Caco-2 (cell line): ENCODE measurements around the gene RXFP1. TPM values are rescaled to one million over a fixed set of nuclear protein-coding genes. Genes with fewer than 3 reads are reported as not detected.

ENCODE experiments used
- BruUV-seq: library from RNA; stranded (reverse); fragments of 400-500 nt; replicated peaks from 2 replicates; lab custom pipeline; 2021; lab: Mats Ljungman, UMichigan
- CTCF ChIA-PET: fragments of 300-600 bp; sonication (Branson Sonifier 250); formaldehyde crosslinking; loops from one replicate; lab custom pipeline; 2022; ENCODE audit warnings: antibody characterized with exemption; lab: Charles Lee
- POLR2A ChIA-PET: fragments of 300-600 bp; sonication (Branson Sonifier 250); formaldehyde crosslinking; loops from one replicate; lab custom pipeline; 2022; ENCODE audit warnings: antibody characterized with exemption; lab: Charles Lee
- DNase-seq, 2 experiments: peaks; one replicate each; pipeline versions ENCODE4 v3.0.0 to v3.0.0-alpha.2; 2020 to 2022
- H3K27me3 ChIP-seq: replicated peaks from 2 replicates; pipeline ENCODE4 v1.6.0; 2011; ENCODE audit warnings: low read length; ENCODE audit not compliant: control insufficient read depth, insufficient read depth
- H3K36me3 ChIP-seq: 2 replicates; pipeline ENCODE4 v1.5.1; 2011; ENCODE audit warnings: low read length; ENCODE audit not compliant: control insufficient read depth, insufficient read depth
- H3K4me1 ChIP-seq: fragments of 250-450 bp; sonication (Bioruptor Pico); 2 replicates; pipeline ENCODE4 v1.5.1; 2020; ENCODE audit warnings: mild to moderate bottlenecking
- H3K4me3 ChIP-seq: 2 replicates; pipeline ENCODE4 v1.5.1; 2011; ENCODE audit warnings: low read depth, mild to moderate bottlenecking, control low read depth, low read length
- H3K9me3 ChIP-seq: fragments of 250-450 bp; sonication (Bioruptor Pico); 2 replicates; pipeline ENCODE4 v1.5.1; 2020; ENCODE audit warnings: mild to moderate bottlenecking, moderate library complexity
- H3K27ac Mint-ChIP-seq: one replicate; pipeline ENCODE4 v1.8.0; 2022; ENCODE audit warnings: mixed read lengths; ENCODE audit not compliant: unreplicated experiment
- H3K27me3 Mint-ChIP-seq: one replicate; pipeline ENCODE4 v1.8.0; 2022; ENCODE audit warnings: mixed read lengths; ENCODE audit not compliant: insufficient read depth, unreplicated experiment
- H3K36me3 Mint-ChIP-seq: one replicate; pipeline ENCODE4 v1.8.0; 2022; ENCODE audit warnings: mild to moderate bottlenecking, mixed read lengths; ENCODE audit not compliant: insufficient read depth, unreplicated experiment
- H3K4me1 Mint-ChIP-seq: one replicate; pipeline ENCODE4 v1.8.0; 2022; ENCODE audit warnings: low read depth, mixed read lengths; ENCODE audit not compliant: unreplicated experiment
- H3K4me3 Mint-ChIP-seq: one replicate; pipeline ENCODE4 v1.8.0; 2022; ENCODE audit warnings: mild to moderate bottlenecking, moderate library complexity, mixed read lengths; ENCODE audit not compliant: unreplicated experiment
- H3K9me3 Mint-ChIP-seq: one replicate; pipeline ENCODE4 v1.8.0; 2022; ENCODE audit warnings: mixed read lengths; ENCODE audit not compliant: unreplicated experiment
- CTCF ChIP-seq, 2 experiments: fragments of 200-600 bp in 1 of 2; IDR thresholded peaks; 1 replicate in 1 of 2; 2 replicates in 1 of 2; pipeline versions ENCODE4 v1.5.1 to v1.8.0; 2011 to 2022; ENCODE audit warnings: antibody characterized with exemption in 1 of 2, control low read depth in 1 of 2, inconsistent platforms in 1 of 2, low read depth in 1 of 2, low read length in 1 of 2, mild to moderate bottlenecking in 1 of 2, moderate library complexity in 1 of 2; ENCODE audit not compliant: insufficient read depth in 1 of 2, severe bottlenecking in 1 of 2, unreplicated experiment in 1 of 2
- intact Hi-C: fragments of 100-400 bp; cut with micrococcal nuclease; formaldehyde crosslinking; loops from one replicate; pipeline ENCODE4 v1.10.0; 2022; ENCODE audit not compliant: unreplicated experiment
- total RNA-seq: library from RNA; stranded (reverse); gene quantifications from 2 replicates; pipeline ENCODE4 v1.2.3, GENCODE V29; 2022

RXFP1 gene
- total RNA-seq, 1 experiment from 2014 or later = not detected

GRCh38 chr4:158630893-158631292 lies 109.2 kb downstream of the RXFP1 start:
- H3K27me3 Mint-ChIP-seq = peaks cover 3% of the 10 kb centered on the region

GRCh38 chr4:158636619-158637018 lies 114.9 kb downstream of the RXFP1 start:
- Histone ChIP-seq H3K36me3 (no peaks in the 10 kb centered on the region), H3K4me1 (no peaks in the 10 kb centered on the region), H3K9me3 (no peaks in the 10 kb centered on the region), H3K4me3 (no peak overlapping the region), H3K27me3 (no peaks in the 10 kb centered on the region)
- H3K27ac Mint-ChIP-seq = no peak overlapping the region
- no peak for TF ChIP-seq CTCF (IDR thresholded peaks at IDR 0.05; ENCODE audit: insufficient read depth in 1 of 2, low read depth in 1 of 2, low read length in 1 of 2, severe bottlenecking in 1 of 2, unreplicated experiment in 1 of 2)
- BruUV-seq = no TSS peak
- no peaks in the 10 kb centered on the region for H3K36me3 Mint-ChIP-seq
- no peak overlapping the region for H3K4me3 Mint-ChIP-seq
- no peak for DNase-seq
- CTCF ChIA-PET = no interaction called here
- POLR2A ChIA-PET = no interaction called here
- no peaks in the 10 kb centered on the region for H3K9me3 Mint-ChIP-seq
- H3K27me3 Mint-ChIP-seq = peaks cover 7% of the 10 kb centered on the region
- H3K4me1 Mint-ChIP-seq = no peaks in the 10 kb centered on the region
- intact Hi-C loops = no loop called here

More at GRCh38 chr4:158630893-158631292, 109.2 kb downstream of the RXFP1 start:
- Mint-ChIP-seq H3K4me3 (no peak overlapping the region), H3K4me1 (no peaks in the 10 kb centered on the region), H3K36me3 (no peaks in the 10 kb centered on the region), H3K27ac (no peak overlapping the region), H3K9me3 (no peaks in the 10 kb centered on the region)
- TF ChIP-seq CTCF (IDR thresholded peaks at IDR 0.05; ENCODE audit: insufficient read depth in 1 of 2, low read depth in 1 of 2, low read length in 1 of 2, severe bottlenecking in 1 of 2, unreplicated experiment in 1 of 2) = no peak
- Histone ChIP-seq H3K27me3 (no peaks in the 10 kb centered on the region), H3K4me1 (no peaks in the 10 kb centered on the region), H3K9me3 (no peaks in the 10 kb centered on the region), H3K4me3 (no peak overlapping the region), H3K36me3 (no peaks in the 10 kb centered on the region)
- intact Hi-C loops = no loop called here
- no TSS peak for BruUV-seq
- POLR2A ChIA-PET = no interaction called here
- no peak for DNase-seq
- CTCF ChIA-PET = no interaction called here

GRCh38 chr4:158644356-158644755 lies 122.7 kb downstream of the RXFP1 start:
- ChIA-PET POLR2A (interaction anchor here (0.7 kb wide), 1 partner anchor 483 kb away, joined by 8 read pairs; no protein-coding TSS in a partner anchor), CTCF (no interaction called here)
- no peak for DNase-seq
- intact Hi-C loops = no loop called here
- no TSS peak for BruUV-seq
- H3K4me3 Mint-ChIP-seq = no peak overlapping the region
- H3K4me1 ChIP-seq = no peaks in the 10 kb centered on the region
- peaks cover 2% of the 10 kb centered on the region for H3K27me3 Mint-ChIP-seq
- no peaks in the 10 kb centered on the region for H3K4me1 Mint-ChIP-seq
- H3K27me3 ChIP-seq = no peaks in the 10 kb centered on the region
- no peak for TF ChIP-seq CTCF (IDR thresholded peaks at IDR 0.05; ENCODE audit: insufficient read depth in 1 of 2, low read depth in 1 of 2, low read length in 1 of 2, severe bottlenecking in 1 of 2, unreplicated experiment in 1 of 2)
- H3K4me3 ChIP-seq = no peak overlapping the region
- peaks cover 9% of the 10 kb centered on the region for H3K9me3 Mint-ChIP-seq
- no peaks in the 10 kb centered on the region for H3K36me3 ChIP-seq
- H3K27ac Mint-ChIP-seq = no peak overlapping the region
- no peaks in the 10 kb centered on the region for H3K9me3 ChIP-seq
- no peaks in the 10 kb centered on the region for H3K36me3 Mint-ChIP-seq
